HG02588 (cell line): ENCODE results near the gene CEP128.

Experiments
- ATAC-seq: cut with Tn5 transposase; IDR thresholded peaks from one replicate; pipeline ENCODE4 v1.9.1; 2021; ENCODE audit warnings: mild to moderate bottlenecking, moderate library complexity; ENCODE audit not compliant: unreplicated experiment

Gene CEP128

DNA sequence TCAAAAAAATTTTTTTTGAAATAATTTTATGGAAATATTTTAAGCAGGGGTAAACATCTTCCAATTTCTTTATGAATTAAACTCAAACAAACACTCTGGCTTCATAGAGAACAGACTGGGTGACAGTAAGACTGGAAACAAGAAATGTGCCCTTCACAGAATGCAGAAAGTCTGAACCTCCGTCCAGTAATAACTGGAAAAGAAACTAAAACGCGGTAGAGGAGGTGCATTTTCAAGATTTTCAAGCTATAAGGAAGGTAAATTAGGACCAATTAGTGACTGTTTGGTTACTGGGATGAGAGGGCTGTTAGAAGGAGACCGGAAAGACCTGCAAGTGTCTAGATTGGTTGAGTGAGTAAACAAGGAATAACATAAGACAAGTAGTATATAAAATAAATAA is 245.7 kb downstream of the CEP128 start:
- no peak for ATAC-seq

GRCh38 chr14:80692903-80693302 is 248.6 kb downstream of the CEP128 start:
- ATAC-seq, result no peak

GRCh38 chr14:80681651-80682050 is 259.9 kb downstream of the CEP128 start:
- ATAC-seq, result no peak

GRCh38 chr14:80679273-80679672 is 262.3 kb downstream of the CEP128 start:
- no peak for ATAC-seq

GRCh38 chr14:80678436-80678835 is 263.1 kb downstream of the CEP128 start:
- no peak for ATAC-seq

- no peak for ATAC-seq
Measured at GRCh38 chr14:80669426-80669825, 272.1 kb downstream of the CEP128 start.

GRCh38 chr14:80664576-80664975 is 277.0 kb downstream of the CEP128 start:
- no peak for ATAC-seq

DNA sequence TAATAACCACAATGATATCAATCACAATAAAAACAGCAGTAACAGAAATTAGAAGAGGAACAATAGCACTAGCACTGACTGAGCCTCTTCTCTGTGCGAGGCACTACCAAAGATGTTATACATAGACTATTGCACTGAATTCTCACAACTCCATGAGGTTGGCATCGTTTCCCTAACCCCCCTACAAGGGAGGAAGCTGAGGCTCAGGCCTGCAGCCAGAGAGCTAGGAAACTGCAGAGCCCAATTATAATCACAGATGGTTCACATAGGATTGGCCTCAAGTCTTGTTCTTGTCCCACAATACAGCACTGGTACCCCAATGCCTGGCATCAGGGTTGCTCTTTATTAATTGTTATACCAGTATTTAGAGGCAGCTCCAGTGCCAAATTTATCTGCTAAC is 278.0 kb downstream of the CEP128 start:
- no peak for ATAC-seq

DNA sequence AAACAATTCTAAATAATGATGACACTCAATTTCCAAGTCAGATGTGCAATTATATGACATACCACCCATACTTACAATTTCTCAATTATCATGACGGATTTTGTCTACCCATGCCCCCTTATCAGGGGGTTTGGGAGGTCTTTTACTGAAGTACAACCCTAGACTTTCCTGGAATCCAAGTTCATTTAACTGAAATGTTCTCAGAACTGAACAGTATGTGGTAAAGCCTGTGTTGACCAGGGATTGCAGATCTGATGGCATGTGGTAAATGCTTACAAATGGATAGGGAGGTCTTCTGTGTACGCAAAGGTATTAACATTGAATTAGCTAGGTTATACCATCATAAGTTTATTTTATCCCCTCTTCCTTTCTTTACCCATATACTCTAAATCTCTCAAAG is 281.8 kb downstream of the CEP128 start:
- no peak for ATAC-seq

GRCh38 chr14:80658733-80659132 is 282.8 kb downstream of the CEP128 start:
- no peak for ATAC-seq

DNA sequence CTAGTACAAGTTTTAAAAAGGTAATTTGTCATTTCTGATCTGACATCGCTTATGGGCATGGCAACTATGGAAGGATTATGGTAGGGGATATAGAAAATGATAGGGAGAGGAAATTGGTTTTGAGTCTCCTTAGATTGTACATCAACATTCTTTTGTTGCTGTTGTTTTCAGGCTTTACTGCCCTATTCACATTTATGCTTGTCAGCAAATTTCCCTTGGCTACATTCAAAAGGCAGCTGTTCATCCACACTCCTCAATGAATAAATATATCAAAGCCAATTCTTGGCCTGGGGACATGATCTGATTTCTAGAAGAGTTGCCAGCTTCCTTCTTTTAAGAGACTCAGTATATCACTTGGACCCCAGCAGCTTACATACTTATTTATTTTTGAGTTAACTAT is 283.4 kb downstream of the CEP128 start:
- no peak for ATAC-seq

GRCh38 chr14:80653956-80654355 is 287.6 kb downstream of the CEP128 start:
- no peak for ATAC-seq

DNA sequence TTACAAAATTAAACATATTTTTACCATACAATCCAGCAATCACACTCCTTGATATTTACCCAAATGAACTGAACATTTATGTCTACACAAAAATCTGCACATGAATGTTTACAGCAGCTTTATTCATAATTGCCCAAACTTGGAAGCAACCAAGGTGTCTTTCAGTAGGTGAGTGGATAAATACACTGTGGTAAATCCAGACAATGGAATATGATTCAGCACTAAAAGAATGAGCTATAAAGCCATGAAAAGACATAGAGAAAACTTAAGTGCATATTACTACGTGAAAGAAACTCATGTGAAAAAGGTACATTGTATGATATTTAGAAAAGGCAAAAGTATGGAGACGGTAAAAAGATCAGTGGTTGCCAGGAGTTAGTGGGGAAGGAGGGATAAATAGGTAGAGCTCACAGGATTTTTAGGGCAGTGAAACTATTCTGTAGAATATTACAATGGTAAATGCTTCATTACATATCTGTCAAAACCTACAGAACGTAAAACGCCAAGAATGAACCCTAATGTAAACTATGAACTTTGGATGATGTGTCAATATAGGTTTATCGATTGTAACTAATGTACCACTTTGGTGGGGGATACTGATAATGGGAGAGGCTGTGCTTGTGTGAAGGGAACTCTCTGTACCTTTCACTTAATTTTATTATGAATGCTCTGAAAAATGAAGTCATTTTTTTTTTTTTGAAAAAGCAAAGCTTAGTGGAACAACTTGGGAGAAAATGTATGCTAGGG is 295.7 kb downstream of the CEP128 start:
- no peak for ATAC-seq

DNA sequence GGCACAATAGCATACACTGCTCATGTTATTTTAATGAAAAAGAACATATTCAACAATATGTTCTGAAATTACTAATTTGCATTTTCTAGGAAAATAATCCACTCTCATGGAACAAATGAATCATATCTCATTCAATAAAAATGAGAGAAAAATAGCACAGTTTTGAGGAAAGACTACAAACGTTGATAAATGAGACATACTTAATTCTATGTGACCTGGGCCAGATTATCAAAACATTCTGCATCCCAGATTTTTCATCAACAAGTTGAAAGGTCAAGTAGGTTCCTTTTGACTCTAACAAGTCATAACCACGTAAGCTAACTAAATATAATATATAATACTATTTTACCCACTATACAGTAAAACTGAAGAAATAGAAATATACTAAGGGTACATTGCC is 296.7 kb downstream of the CEP128 start:
- no peak for ATAC-seq

GRCh38 chr14:80638620-80639515 is 302.7 kb downstream of the CEP128 start:
- no peak for ATAC-seq

GRCh38 chr14:80637756-80638619 is 303.6 kb downstream of the CEP128 start:
- ATAC-seq, result no peak

GRCh38 chr14:80636071-80636470 is 305.5 kb downstream of the CEP128 start:
- no peak for ATAC-seq

DNA sequence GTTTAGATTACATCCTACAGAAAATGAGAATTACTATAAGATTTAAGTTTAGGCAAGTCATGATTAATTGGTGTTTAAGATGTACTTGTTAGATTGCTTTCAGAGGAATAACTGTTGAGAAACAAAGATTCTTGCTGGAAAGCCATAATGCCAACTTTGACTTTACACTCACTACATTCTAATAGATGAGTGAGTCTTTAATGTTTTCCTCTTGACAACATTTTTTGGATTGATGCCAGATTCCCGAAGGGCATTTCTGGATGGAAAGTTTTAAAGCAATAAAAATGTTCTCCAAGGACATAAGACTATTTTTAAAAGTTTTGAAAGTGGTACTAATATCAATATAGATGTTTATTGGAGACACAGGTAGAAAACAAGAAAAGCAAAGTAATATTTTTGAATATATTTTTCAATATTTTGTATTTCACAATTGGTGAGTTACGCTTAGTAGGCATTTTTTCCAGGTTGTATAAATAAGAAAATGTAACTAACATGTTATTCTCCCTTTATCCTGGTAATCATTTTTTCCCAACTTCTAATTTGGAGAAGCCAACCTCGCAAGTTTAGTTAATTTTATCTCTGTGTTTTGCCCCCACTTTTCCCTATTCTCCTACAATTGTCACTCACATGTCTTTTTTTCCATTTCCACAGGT is 307.3 kb downstream of the CEP128 start:
- ATAC-seq, result no peak

DNA sequence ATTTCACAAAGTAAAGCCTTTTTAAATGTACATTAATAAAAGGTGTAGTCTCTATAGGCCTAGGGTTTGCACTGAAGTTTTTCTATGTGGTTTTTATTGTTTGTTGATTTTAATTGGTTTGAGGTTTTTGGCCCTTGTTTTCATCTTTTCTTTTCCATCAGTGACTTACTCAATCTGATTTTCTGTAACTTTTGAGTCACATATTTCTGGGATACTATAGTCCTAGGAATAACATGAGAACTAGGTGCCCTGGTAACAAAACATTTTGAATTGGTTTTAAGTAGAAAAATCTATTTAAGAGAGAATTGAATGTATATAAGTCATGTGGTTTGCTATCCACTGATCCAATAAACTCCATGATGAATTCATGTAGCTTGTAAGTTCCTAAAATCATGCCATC is 311.9 kb downstream of the CEP128 start:
- no peak for ATAC-seq

DNA sequence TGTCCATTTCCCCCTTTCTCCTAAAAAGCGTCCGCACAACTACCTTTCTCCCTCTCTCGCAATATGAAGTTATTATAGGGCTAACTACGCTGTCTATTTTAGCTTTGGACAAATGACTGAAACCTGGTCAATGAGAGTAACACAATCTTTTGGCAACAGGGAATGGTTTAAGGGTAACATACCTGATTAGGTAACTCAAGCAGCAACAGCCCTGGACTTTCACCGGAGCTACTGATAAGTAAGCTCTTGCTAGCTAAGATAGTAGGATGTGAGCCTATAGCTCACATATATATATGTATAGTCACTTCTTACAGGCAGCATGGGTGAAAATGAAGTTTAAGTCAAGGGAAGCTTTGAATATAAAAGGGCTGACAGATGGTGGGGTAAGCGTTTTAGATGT is 313.0 kb downstream of the CEP128 start:
- ATAC-seq, result no peak

DNA sequence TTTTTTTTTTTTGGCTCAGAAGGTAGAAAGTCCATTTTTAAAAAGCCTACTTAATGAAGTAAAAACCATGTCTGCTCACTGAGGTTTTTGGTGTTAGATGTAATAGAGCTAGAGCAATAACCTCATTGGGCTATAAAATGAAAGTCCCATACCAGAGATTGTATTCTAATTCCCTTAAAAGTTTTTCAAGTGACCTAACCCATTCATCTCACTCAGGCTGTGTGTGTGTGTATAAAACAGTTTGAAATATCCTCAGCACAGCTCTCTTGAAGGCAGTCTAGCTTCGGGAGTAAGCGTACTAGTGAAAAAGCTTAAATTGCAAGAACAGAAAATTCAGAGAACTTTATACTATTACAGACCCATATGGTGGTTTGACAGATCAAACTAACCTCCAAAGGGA is 313.8 kb downstream of the CEP128 start:
- no peak for ATAC-seq
